ENCODE results near the gene FKBP10.
"Not testable (repeated sequence)": the region's sequence is repeated elsewhere in the genome, so short reads cannot be mapped to it uniquely, and the experiment has no call there.

Gene FKBP10, protein sequence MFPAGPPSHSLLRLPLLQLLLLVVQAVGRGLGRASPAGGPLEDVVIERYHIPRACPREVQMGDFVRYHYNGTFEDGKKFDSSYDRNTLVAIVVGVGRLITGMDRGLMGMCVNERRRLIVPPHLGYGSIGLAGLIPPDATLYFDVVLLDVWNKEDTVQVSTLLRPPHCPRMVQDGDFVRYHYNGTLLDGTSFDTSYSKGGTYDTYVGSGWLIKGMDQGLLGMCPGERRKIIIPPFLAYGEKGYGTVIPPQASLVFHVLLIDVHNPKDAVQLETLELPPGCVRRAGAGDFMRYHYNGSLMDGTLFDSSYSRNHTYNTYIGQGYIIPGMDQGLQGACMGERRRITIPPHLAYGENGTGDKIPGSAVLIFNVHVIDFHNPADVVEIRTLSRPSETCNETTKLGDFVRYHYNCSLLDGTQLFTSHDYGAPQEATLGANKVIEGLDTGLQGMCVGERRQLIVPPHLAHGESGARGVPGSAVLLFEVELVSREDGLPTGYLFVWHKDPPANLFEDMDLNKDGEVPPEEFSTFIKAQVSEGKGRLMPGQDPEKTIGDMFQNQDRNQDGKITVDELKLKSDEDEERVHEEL

DNA sequence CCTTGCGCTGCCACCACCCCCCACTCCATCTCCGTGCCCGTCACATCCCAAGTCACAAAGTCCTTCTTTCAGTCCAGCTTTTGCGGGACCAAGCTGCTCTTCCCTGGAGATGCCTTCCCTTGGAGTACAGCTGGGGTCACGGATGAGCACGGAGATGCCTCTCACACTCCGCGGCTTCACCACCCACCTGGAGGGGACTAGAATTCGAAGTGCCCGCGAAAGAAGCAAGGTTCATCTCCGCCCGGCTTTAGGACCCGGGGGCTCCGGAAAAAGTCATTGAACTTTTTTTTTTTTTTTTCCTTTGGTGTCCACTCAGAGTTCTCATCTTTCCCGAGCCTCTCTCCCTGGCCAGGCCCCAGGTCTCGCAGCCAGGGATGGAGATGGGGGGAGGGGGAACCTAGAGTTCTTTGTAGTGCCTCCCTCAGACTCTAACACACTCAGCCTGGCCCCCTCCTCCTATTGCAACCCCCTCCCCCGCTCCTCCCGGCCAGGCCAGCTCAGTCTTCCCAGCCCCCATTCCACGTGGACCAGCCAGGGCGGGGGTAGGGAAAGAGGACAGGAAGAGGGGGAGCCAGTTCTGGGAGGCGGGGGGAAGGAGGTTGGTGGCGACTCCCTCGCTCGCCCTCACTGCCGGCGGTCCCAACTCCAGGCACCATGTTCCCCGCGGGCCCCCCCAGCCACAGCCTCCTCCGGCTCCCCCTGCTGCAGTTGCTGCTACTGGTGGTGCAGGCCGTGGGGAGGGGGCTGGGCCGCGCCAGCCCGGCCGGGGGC lies at the start of gene FKBP10:
TSS of gene FKBP10 (plus strand) at position 624 of the 771 bp plus-strand sequence. CDS start at position 655, 31 bp downstream.
- DNase-seq = no peak

DNA sequence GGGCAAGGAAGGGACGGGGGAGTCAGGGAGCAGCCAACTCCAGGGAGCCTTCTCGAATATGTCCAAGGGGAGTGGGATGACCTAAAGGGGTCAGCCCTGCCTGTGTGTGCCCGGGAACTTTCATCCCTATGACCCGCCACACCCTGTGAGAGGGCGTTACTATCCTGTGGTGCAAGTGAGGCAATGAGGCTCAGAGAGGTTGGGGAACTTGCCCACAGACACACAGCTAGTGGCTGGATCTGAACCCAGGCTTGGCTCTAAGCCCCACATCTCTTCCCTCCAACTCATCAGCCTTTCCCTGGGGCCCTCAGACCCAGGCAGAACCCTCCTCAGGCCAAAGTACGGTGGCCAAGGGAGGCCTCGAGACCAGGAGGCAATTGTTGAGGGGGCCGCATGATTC lies 49.5 kb upstream of the FKBP10 start:
- DNase-seq = no peak

DNA sequence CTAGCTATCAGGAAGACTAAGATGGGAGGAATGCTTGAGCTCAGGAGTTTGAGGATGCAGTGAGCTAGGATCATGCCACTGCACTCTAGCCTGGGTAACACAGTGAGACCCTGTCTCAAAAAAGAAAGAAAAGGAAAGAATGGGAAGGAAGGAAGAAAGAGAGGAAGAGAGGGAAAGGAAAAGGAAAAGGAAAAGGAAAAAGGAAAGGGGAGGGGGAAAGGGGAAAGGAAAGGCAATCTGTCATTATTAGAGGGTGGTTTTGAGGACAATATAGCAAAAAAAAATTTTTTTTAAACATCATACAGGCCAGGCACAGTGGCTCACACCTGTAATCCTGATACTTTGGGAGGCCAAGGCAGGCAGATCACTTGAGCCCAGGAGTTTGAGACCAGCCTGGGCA lies 46.7 kb upstream of the FKBP10 start:
- no peak for DNase-seq

DNA sequence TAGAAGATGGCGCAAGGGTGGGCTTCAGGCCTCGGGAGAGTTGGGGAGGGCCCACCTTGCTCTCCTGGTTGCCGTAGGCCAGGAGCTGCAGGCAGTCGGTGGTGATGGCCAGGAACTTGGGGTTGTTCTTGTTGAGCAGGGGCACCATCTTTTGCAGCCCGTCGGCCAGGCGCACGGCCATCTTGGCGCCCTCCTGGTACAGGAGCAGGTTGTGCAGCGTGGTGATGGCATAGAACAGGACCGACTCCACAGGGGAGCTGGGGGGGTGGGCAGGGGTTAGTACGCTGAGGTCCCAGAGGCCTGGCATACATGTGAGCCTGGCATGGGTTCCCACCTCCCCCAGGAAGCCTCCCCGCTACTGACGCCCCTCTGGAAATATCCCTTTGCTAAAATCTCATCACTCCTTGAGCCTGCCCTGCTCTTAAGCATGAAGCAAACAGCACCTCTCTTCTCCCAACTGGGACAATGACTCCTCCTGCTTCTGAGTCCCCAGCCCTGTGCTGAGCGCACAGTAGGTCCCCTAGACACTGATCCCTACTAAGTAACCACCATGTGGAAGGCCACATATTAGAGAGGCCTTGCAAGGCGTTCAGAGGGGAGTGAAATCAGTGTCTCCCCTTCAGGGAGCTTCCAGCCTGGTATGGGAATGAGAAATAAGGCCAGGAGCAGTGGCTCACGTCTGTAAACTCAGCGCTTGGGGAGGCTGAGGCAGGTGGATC lies 45.3 kb upstream of the FKBP10 start:
- DNase-seq = no peak

DNA sequence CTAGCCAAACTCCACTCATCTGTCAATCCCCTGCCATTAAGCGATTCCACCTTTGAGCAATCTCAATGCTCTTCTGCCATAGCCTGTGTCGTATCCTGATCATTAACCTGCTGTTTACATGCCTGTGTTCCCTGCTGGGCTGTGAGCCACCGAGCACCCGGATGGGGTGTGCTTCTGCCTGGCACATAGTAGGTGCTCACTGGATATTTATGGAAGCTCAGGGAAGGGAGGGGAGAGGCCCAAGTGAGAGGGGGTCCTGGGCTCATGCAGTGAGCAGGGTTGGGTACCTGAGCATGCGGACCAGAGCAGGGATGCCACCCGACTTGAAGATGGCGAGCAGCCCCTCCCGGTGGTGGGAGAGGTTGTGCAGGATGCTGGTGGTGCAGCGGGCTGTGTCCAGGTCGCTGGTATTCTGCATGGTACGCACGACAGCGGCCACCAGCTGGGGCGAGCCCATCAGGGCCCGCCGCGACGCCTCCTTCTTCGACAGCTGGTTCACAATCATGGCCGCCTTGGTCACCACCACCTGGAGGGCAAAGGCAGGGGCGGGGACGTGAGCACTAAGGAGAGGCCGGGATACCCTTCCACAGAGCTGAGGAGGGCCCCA lies 44.0 kb upstream of the FKBP10 start:
- no peak for DNase-seq

DNA sequence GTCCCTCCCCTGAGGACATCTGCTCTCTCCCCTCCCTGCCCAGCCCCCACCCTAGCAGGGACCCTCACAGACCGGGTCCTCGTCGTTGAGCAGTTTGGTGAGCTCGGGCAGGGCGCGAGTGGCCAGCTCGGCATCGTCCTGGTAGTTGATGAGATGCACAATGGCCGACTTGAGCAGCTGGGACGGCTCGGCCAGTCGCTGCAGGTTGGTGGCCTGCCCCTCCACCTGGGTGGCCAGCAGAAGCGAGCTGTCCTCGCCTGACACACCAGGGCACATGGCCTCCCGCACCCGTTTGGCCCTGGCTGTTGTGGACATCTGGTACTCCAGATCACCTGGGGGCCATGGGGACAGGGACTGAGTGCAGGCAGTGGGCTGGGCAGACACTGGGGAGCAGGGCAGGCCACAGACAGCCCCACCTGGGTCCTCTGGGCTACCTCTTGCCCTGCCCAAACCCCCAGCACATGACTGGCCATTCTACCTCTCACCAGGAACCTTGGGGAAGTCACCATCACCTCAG lies 43.4 kb upstream of the FKBP10 start:
- DNase-seq = no peak

DNA sequence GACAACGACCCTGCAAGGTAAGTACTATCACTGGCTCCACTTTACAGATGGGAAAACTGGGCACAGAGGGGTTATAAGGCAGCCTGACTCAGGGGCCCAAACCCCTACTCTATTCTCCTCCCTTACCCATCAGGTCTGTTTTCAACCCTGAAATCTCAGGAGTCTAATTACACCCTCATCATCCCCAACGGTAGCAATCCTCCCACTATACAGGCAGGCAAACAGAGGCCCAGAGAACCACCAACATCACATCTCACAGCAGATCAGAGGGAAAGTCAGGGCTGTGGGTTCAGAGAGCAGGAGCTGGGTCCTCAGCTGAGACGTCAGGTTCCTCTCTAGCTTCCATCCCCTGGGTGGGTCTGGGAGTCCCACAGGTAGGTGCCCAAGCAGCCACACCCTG lies 42.8 kb upstream of the FKBP10 start:
- no peak for DNase-seq

DNA sequence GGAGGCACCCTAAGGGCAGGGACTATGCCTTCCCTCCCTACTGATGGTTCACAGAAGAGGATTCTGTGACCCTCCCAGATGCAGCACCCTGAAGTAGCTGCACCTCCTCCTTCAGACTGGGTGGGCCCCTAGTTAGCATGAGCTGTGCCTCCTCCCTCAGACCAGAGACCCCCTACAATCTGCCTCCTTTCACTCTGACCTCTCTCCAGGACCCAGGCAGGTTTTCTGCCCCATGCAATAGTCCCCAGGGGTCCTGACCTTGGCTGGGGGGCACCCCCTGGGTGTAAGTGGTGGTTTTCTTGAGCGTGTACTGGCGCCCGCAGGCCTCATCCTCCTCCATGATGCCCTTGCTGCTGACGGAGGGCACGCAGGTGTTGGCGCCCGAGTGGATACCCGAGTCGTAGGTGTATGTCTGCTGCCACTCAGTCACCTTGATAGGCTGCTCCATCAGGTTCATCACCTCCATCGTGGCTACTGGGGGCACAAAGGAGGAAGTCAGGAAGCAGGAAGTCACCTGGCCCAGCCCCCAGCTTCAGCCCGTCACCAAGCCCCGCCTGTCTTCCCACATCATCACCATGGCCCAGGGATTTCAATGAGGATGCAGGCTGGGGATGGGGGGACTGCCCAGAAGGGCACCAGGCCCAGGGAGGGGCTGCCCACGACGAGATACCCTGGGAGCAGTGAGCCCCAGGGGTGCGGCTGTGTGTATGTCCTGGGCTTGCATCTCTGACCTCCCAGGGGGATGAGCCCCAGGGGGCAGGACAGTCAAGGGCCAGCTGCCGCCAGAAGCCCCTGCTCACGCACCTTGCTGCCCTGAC lies 41.2 kb upstream of the FKBP10 start:
- no peak for DNase-seq

DNA sequence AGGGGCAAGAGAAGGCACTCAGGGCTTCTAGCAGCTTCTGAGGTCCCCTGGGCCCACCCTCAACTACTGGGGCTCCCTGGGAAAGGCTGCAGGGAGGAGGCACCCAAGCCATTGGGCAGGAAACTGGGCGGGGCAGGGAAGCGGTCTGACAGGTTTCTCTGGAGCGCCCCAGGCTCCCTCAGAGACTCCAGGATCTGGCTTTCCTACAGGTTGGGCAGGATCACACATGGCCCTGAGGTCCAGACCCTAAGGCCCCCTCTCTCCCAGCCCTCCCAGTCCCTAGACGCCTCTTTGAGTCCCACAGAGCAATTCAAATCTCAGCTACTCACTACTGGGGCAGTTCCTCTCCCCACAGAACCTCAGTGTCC lies 40.6 kb upstream of the FKBP10 start:
- no peak for DNase-seq

DNA sequence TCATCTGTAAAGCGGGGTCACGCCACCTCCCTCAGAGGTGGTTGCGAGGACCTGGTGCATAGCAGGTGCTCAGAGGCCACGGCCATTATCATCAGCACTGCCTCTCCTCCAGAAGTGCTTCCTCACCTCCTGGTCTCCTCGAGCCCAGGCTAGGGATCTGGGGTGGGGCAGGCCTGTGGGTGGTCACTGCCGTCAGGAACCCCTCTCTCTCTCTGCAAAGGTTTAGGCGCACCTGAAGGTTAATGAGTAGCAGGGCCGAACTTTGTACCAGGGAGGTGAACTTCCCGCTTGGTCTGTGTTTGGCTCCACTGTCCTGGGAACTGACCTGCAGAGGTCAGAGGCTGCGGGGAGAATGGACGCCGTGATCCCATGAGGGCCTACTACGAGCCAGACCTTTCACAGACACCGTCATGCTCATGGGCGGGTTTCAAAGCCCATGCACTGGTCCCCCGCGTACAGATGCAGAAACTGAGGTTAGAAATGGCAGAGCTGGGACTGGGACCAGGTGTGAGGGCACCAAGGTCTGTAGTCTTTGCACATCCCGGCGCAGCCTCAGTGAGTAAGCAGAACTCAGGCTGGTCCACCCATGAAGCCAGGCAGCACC lies 40.1 kb upstream of the FKBP10 start:
- no peak for DNase-seq

DNA sequence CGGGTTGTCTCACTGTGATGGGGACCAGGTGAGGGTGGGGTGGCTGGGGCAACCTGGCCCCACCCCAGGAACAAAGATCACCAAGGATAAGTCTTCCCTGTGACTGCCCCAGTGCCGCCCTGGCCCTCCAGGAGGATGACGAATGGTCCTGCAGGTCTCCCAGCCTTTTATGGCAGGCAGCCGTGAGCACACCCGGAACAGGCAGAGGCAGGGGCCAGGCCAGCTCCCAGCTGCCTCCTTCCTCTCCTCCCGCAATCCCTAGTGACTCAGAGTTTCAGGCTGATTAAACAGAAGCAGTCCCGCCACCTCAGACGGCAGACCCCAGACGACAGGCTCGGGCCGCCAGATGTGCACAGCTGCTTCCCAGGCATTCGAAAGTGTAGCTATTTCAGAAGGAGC lies 39.6 kb upstream of the FKBP10 start:
- DNase-seq = no peak

DNA sequence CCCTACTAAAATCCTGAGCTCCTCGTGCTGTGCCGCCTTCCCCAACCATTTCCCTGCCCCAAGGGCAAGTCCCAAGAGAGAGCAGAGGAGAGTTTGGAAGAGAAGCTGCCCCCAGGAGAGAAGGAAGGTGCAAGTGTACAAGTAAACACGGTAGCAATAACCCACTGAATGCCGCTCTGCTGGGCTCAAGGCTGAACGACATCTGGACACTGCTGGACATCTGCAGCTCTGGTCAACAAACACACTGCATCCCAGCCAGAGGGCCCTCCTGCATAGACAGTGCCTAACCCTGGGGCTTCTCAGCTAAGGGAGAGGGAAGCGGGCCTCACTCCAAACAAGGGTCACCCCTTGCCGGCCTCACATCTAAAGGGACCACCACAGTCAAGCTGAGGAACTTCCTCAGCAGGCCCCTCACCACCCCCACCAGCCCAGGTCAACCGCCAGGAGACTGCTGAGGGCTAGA lies 39.0 kb upstream of the FKBP10 start:
- DNase-seq = no peak

DNA sequence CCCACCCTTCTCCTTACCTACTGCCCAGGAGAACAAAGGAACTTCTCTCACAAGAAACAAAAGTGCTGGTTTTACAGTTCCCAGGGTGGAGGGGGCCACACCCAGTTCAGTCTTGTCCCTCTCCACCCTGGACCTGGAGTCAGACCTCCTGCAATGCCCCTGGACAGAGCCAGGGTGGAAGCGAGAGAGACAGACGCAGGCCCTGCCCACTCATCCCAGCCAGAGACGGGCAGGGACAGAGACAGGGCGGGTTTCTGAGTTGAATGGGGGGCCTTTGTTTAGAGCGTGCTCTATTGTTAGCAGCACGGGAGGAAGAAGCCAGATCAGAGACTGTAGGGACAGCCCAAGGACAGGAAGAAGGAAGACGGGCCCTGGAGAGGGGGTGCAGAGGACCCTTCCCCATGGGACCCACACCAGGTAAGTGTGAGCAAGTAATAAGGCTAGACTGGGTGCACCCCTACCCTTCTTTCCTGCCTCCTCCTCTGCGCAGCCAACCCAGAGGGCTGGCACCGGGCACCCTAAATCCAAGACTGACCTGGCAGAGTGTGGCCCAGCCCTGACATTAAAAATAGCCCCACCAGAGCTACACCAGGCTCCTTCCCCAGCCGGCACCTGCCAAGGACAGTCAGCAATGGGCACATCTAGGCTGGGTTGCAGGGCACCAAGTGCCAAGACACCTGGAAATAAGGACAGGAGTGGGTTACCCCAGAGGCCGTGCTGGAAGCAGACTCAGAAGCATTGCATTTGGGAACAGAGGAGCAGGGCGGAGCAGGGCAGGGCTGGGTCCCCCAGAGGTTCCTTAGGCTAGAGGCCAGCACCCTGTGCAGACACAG lies 37.2 kb upstream of the FKBP10 start:
- DNase-seq = no peak

DNA sequence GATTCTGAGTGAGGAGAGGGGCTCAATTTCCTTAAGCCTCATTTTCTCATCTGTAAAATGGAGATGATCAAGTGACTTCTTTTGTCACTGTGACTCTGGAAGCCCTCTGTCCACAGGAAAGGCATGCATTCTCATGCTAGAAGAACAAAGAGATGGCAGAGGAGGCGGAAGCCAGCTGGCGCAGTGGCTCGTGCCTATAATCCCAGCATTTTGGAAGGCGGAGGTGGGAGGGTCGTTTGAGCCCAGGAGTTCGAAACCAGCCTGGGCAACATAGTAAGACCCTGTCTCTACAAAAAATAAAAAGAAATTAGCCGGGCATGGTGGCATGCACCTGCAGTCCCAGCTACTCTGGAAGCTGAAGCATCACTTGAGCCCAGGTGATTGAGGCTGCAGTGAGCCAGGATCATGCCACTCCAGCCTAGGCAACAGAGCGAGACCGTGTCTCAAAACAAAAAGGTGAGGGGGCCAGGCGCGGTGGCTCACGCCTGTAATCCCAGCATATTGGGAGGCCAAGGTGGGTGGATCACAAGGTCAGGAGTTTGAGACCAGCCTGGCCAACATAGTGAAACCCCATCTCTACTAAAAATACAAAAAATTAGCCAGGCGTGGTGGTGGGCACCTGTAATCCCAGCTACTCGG lies 36.4 kb upstream of the FKBP10 start:
- DNase-seq = not testable (repeated sequence)

DNA sequence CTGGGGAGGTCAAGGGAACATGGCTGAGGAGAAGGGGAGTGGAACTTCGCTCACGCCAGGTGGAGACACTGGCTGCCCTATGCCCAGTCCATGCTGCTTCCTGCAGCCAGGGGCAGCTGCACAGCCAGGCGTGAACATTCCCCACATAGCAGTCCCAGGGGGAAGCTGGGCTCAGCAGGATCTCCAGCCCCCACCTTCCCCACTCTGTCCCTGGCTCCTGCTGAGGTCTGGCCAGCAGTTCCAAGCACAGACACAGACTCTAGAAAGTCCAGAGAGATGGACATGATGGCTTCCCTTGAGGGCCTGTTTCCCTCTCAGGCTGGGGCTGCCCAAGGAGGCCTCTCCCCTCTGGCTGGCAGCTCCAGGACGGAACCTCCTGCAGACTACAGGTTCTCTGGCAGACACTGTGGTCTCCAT lies 35.6 kb upstream of the FKBP10 start:
- DNase-seq = no peak

DNA sequence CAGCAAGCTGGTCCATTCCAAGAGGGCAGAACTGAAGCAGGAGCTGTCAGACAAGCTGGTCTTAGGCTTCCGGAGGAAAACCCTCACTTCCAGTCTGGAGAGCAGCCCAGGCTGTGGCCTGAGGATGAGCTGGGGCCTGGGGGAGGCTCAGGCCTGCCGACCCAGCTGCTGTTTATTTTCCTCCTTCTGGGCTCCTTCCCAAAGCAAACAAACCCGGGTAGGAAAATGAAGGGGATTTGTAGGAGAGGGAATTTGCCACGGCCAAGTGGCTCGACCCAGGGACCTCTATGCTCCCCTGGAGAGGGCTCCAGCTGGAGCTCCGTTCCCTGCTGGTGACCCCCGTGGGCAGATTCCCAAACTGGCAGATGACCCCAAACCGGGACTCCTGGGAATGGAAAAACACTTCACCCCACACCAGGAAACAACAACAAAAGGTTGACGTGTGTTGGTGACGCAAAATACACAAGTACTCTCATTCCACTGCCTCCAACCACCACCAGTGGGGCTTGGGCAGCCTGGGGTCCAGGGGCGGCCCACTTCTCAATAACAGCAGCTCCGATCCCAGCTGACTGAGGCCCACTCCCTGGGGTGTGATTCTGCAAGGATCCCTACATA lies 35.1 kb upstream of the FKBP10 start:
- peak; percentile 89 for DNase-seq

DNA sequence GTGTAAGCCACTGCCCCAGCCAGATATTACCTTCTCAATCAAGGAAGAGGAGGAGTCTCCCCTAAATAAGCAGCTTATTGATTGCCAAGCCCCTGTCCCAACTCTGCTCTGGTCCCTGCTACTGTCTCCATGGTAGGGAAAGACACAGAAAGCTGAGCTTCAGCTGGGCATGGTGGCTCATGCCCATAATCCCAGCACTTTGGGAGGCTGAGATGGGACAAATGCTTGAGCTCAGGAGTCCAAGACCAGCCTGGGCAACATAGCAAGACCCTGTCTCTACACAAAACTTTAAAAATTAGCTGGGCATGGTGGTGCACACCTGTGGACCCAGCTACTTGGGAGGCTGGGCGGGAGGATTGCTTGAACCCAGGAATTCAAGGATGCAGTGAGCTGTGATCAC lies 32.9 kb upstream of the FKBP10 start:
- no peak for DNase-seq

DNA sequence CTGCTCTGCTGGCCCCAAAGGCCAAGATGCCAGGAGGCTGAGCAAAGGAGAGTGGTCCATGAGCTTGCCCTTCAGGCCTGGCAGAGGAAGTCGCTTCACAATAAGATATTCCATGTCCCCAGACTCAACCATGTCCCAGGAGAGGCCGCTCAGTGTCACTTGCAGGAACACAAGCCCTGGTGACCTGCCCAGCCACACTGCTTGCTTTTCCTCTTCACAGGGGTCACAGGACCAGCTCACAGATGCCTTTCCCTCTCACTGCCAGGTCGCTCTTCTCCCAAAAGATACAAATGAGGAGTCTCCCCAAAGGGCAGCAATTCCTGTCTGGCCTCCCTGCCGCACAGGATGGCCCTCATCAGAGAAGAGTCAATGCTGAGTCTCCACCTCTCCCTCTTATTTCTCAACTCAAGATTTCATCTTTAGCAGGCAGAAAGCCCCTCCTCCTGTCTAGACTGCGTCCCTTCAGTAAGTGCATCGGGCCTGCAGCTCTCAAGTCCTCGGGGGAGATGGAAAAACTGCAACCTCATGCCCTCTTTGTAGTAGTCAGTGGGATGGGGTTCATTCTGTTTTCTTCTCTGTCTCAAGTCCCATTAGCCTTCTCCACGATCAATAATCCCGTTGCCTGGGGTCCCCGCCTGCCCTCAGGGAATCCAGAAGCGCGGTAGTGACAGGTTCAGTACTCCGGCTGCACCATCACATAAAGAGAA lies 31.2 kb upstream of the FKBP10 start:
- no peak for DNase-seq

DNA sequence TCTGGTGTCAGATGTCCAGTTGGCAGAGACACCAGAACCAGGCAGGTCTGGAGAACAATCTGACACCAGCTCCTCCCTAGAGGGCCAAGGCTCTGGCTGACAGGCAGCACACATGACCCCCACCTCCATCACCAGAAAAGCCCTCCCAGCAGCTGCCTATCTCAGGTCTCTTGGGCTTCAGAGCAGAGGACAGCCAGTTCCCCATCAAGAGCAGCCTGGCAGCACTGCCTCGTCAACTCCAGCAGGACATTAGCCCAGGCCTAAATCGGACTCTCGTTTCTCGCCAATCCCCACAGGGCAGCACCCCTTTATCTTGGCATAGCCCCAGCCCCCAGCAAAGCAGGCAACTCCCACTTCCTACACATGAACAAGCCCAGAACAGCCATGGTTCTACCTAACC lies 30.7 kb upstream of the FKBP10 start:
- no peak for DNase-seq

Measured in NCI-H446 treated with DMSO at 0.1 percent for 48 hours (cell line).